GM06990 (cell line): ENCODE measurements around the gene IRF2BP1.
"Not testable (repeated sequence)": the region's sequence is repeated elsewhere in the genome, so short reads cannot be mapped to it uniquely, and the experiment has no call there.

ENCODE experiments used
- DNase-seq: peaks from one replicate; pipeline ENCODE4 v3.0.0-alpha.2; 2011; ENCODE audit not compliant: insufficient read length; ENCODE audit errors: extremely low read depth
- H3K27me3 ChIP-seq: replicated peaks from 2 replicates; pipeline ENCODE4 v1.6.0; 2011; ENCODE audit warnings: low read length; ENCODE audit not compliant: control insufficient read depth, insufficient read depth
- H3K36me3 ChIP-seq: 2 replicates; pipeline ENCODE4 v1.5.1; 2011; ENCODE audit warnings: low read length; ENCODE audit not compliant: control insufficient read depth, insufficient read depth
- H3K4me3 ChIP-seq: replicated peaks from 2 replicates; pipeline ENCODE4 v1.5.1; 2011; ENCODE audit warnings: low read depth, mild to moderate bottlenecking, control low read depth, low read length
- CTCF ChIP-seq: IDR thresholded peaks from 2 replicates; pipeline ENCODE4 v1.5.1; 2011; ENCODE audit warnings: low read length, control low read depth, mild to moderate bottlenecking, inconsistent platforms; ENCODE audit not compliant: insufficient read depth, poor library complexity, severe bottlenecking

IRF2BP1 gene

GRCh38 chr19:45873219-45873772 lies 12.6 kb downstream of the IRF2BP1 start:
- no peaks in the 10 kb centered on the region for H3K36me3 ChIP-seq
- peaks cover 4% of the 10 kb centered on the region for H3K27me3 ChIP-seq
- no peak for DNase-seq
- TF ChIP-seq CTCF, result no peak
- no peak overlapping the region for H3K4me3 ChIP-seq

GRCh38 chr19:45872095-45872919 lies 13.6 kb downstream of the IRF2BP1 start:
- TF ChIP-seq CTCF, result no peak
- H3K4me3 ChIP-seq, result no peak overlapping the region
- no peak for DNase-seq
- no peaks in the 10 kb centered on the region for H3K36me3 ChIP-seq
- peaks cover 4% of the 10 kb centered on the region for H3K27me3 ChIP-seq

GRCh38 chr19:45870798-45871197 lies 15.1 kb downstream of the IRF2BP1 start:
- no peak for TF ChIP-seq CTCF
- H3K27me3 ChIP-seq, result peaks cover 4% of the 10 kb centered on the region
- H3K36me3 ChIP-seq, result no peaks in the 10 kb centered on the region
- DNase-seq, result no peak
- H3K4me3 ChIP-seq, result no peak overlapping the region

GRCh38 chr19:45867241-45867640 lies 18.7 kb downstream of the IRF2BP1 start:
- not testable (repeated sequence) for H3K36me3 ChIP-seq, H3K4me3 ChIP-seq, H3K27me3 ChIP-seq, DNase-seq

GRCh38 chr19:45866400-45867176 lies 19.4 kb downstream of the IRF2BP1 start:
- Histone ChIP-seq H3K4me3 (no peak overlapping the region), H3K27me3 (peaks cover 3% of the 10 kb centered on the region), H3K36me3 (no peaks in the 10 kb centered on the region)
- TF ChIP-seq CTCF, result no peak
- no peak for DNase-seq
